Skeletal muscle cell (primary cell): ENCODE results near the gene ZNF672.

Source experiments
- DNase-seq: peaks from one replicate; pipeline ENCODE4 v3.0.0-alpha.2; 2010; ENCODE audit warnings: low read depth
- H3K4me3 ChIP-seq: 2 replicates; pipeline ENCODE4 v1.5.1; 2011; ENCODE audit warnings: low read depth, mild to moderate bottlenecking, control low read depth, low read length, moderate library complexity

The ZNF672 gene

DNA sequence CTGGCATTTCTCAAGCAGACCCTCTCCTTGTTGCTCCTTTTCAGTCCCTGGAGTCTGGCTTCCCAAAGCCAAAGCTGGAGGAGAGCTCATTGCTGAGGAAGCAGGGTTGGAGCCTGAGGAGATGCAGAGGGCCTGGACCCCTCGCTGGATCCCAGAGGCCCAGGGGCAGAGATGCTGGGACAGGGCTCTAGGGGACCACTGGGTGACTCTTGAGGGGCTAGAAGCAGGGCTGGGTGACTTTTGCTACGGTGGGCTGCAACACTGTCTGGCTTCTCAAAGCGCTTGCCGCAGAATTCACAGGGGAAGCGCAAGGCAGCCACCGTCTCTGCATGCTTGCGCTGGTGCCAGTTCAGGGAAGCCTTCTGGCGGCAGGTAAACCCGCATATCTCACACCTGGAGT is 12.1 kb downstream of the ZNF672 start:
- no peak for DNase-seq
- no peak overlapping the region for H3K4me3 ChIP-seq

DNA sequence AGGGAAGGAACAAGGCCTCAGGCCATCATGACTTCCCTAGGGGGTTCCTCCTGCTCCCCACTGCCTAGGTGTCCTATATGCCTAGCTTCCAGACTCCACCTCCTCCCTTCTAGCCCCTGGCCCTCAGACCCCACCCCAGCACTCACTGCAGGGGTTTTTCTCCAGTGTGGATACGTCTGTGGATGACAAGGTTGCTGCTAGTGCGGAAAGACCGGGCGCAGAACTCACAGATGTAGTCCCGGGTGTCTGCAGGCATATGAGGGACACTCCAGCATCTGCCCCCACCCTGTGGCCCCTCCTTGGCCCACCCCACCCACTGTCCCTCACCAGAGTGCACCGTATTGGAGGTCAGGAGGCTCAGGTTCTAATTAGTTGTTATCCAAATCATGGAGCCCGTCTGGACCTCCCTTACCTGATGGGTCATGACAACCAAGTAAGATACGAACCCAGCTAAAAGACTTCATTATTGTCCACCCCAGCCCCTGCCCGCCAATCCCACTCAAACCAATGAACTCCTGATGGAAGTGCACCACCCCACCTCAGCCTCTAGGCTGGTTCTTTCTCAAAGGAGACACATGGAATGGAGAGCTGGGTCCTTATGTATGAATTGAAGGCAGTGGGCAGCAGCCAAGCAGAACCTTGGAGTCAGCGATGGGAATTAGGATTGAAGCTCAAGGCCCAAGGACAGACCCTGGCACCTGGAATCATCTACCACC is 12.7 kb downstream of the ZNF672 start:
- no peak for DNase-seq
- no peak overlapping the region for H3K4me3 ChIP-seq

DNA sequence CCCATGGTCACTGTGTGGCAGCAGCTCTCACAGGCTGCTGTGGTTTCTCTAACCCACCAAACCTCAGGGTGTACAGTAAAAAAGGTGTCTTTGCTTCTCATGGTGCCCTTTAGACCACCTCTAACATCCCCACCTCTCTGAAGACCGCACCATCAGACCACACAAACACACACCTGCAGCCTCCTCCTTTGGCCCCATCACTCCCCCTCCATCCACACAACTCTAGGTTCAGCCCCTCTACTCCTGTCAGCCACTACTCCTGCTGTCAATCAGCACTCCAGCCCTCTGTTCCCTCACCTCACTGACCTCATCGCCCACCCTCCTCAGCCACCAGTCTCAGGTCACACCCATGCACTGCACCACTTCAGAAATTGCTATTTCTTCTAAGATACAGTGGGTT is 13.4 kb downstream of the ZNF672 start:
- no peak for DNase-seq
- H3K4me3 ChIP-seq, result no peak overlapping the region

DNA sequence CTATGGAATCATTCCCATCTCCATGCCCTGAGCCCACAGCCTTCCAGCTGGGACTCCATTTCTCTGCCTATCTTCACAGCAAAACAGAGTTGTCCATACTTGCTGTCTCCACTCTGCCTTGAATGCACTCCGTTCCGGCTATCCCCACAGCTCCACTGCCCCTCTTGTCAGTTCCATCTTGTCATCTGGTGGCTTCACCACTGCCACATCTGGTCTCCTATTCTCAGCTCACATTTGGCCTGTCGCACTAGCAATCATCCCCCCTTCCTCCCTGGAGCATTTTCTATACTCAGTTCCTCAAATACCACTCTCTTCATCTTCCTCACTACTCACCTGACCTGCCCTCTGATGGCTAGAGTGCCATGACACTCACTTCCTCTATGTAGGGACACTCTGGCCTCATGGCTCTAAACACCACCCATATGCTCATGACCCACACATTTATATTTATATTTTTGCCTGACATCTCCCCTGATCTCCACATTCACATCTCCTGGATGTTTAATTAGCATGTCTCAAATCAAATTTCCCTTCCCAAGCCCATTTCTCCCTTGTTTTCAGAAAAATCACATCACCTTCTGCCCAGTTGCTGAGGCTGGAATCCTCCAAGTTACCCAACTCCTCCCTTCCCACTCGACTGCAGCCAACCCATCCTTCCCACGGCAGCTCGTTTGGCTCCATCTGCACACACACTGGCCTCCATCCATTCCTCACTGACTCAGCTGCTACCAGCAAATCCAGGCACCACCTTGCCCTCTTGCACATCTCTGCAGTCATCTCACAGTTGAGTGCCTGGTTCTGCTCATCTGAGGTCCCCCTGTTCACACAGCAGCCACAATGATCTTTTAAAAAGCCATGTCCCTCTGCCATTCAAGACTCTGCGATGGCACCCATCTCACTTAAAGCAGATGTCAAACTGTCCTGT is 14.7 kb downstream of the ZNF672 start:
- no peak overlapping the region for H3K4me3 ChIP-seq
- DNase-seq, result peak; percentile 30

DNA sequence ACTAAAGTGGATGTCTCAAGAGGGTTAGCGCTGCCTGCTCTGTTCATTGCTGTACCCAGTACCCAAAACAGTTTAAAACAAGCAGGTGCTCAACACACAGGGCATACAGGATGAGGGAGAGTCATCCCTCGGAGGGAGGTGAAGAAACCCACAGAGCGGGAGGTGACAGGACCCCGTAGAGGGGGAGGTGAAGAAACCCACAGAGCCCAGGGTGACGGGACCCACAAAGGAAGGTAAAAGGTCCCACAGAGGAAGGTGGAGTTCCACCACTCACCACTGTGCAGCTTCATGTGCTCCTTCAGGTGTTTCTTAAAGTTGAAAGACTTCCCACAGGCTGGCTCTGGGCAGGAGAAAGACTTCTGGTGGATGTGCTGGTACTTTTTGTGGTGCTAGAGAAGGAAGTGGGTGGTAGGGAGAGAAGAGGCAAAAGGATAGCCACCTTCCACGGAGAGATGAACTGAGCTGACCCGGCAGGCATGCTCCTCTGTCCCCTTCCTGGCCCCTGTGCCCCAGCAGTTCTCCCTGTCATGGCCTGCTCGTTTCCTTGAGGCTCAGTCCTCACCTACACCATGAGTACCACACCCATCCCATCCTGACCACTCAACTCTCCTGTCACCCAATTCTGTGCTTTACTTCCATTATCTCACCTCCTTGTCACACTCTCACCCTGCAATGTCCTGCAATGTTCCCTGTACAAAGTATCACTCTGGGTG is 15.8 kb downstream of the ZNF672 start:
- no peak for DNase-seq
- no peak overlapping the region for H3K4me3 ChIP-seq

DNA sequence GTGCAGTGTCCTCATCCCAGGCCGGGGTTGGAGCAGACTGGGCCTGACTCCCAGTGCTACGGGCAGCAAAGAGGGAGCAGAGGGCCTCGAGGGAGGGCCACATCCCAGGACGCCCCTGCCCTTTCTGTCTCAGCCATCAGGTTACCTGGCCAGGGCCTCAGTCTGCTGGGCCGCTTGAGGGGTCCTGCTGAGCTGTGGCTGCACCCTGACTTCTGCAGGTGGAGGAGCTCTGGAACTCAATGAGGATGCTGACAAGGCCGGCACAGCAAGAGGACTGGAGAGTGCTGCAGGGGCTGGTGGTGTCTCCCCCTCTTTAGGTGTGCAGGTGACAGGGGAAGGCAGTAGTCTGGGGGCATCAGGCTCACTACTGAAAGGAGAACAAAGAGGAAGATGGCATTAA is 17.6 kb downstream of the ZNF672 start:
- no peak for DNase-seq
- H3K4me3 ChIP-seq, result no peak overlapping the region

DNA sequence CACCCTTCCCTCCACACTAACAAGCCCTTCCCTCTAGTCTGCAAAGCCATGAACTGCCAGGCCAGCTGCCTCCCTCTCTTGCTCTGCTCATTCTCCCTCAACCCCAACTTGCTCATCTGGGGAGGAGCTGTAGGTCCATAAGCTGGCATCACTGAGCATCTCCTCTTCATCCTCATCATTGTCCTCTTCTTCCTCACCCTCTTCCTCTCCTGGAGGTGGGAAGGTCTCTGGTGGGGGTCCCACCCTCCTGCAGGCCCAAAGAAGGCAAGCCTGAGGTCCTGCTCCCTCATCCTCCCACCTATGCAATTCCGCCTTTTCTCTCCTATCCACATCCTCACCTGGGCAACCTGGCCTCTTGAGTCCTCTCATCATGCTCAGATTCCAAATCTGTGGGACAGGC is 18.2 kb downstream of the ZNF672 start:
- no peak overlapping the region for H3K4me3 ChIP-seq
- no peak for DNase-seq

DNA sequence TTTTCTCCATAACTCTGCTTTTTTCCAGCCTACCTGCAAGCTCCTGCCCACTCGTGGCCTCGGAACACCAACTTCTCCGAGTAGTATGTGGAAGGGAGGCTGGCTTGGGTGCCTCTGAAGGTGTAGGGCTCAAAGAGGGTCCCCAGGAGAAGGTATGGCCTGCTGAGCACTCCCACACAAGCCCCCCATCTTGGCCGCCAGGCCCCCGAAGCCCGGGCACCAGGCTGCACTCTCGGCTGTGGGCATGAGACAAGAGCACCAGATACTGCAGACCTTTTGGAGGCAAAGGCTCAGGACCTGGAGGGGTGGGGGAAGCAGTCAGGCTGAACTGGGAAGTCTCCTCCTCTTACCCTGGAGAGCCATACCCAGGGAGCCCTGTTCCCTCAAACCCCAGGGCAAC is 19.2 kb downstream of the ZNF672 start:
- H3K4me3 ChIP-seq, result peak overlapping the region; percentile 72
- no peak for DNase-seq

DNA sequence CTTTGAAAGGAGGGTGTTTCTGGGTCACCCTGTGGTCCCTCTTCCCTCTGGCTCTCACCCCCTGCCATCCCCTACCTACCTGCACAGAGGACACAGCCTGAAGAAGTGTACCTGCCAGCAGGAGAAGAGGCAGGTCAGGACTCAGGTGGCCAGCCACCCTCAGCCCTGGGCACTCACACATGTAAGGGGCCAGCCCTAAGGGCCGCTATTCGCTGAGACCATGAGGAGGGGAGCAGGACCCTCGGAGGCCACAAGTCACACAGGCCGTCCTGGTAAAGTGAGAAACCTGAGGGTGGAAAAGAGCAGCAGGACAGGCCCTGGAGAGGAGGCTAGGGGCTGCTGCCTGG is 19.7 kb downstream of the ZNF672 start:
- DNase-seq, result no peak
- peak overlapping the region; percentile 72 for H3K4me3 ChIP-seq

DNA sequence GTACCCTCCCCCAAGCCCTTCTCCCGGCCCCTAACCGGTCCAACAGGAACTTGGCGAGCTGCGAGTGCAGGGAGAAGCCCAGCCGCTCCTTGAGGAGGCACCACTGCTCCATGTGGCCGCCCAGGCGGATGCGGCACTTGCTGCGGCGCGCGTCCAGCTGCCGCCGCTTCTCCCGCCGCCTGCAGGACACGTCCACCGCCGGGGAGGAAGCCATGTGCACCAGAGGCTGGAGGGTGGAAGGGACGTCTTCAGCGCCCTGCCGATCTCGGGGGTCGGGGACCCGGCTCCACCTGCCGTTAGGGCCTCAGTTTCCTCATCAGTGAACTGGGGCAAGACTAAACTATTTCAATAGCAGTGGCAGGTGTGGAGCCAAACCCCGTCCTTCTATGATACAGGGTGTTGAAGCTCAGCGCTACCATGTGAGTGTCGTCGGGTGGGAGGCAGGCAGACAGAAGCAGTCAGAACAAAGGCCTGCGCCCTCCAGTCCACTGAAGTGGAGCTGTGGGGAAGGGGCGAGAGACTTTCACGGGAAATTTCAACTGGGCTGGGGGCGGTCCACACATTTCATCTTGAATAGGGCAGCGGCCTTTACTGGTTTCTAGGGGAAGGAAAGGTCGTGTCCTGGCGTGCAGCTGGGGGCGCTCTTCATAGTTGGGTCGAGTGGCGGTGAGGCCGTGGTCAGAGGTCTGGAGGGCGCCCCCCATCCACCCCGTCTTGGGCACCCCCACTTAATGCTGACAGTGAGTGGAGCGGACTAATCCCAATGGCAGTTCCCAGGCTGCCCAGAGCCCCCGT is 20.3 kb downstream of the ZNF672 start:
- DNase-seq, result peak; percentile 15

DNA sequence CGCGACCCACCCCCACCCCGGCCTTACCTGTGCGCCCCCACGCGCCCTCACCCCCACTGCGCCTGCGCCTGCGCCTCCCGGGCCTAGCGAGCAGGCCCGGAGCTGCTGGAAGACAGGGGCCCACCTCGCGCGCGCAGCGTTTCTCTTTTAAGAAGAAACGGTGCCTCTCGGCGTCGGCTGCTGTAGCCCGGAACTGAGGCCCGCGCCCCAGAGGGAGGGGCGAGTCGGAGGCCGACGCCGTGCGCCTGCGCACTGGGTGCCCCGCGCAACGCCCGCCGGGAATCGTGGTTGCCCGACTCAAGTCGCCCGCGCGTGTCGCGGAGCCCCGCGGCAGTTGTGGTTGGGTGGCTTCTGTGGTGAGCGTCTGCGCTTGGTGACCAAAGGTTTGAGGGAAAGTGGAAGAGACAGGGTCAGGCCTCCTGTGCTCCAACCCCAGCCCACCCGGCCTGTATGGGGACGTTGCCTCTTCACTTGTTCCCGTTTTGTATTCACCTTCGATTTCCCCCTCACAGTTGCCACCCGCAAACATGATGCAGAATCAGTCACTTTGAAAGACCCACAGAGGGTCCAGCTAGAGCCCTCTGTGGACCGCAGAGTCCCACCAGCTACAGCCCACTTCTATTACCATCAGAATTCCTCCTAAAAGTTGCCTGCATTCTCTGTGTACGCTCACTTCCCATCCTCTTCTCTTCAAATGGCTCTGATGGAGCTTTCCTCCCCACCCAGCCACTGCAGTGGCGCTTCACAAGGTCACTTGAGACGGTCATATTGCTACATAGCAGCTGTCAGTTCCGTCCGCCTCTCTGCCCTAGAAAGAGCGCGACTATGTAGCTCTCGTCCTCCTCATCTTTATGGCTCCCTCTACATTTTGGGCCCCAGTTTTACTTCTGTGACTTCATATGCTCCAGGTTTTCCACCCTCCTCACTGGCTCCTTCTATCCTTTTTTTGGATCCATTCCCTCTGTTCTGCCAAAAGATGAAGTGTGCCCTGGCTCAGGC is 21.2 kb downstream of the ZNF672 start, which contains the start of gene ZNF692:
Gene ZNF692, minus strand, starts transcription at position 195 of the 999 bp plus-strand sequence. CDS start 776 bp downstream, outside the sequence.
- peak within 1 kb of the TSS; percentile 72 for H3K4me3 ChIP-seq
- DNase-seq, result peak; percentile 86

More for the DNA sequence above, 20.3 kb downstream of the ZNF672 start:
- peak overlapping the region; percentile 72 for H3K4me3 ChIP-seq

DNA sequence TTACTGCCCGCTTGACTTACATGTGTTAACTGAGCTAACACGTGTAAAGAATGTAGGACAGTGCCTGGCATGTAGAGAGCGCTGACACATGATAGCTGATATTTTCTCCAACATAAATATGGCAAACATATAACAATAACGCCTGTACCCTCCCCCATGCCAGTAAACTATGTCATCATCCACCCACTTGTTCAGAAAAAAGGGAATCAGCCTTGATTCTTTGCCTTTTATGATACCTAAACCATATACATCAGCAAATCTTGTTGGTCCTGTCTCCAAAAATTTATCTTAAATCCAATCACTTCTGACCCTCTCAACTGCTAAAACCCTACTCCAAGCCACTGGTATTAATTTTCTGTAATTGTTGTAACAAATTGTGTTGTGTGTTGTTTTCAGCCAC is 22.0 kb downstream of the ZNF672 start:
- DNase-seq, result no peak
- no peak overlapping the region for H3K4me3 ChIP-seq

DNA sequence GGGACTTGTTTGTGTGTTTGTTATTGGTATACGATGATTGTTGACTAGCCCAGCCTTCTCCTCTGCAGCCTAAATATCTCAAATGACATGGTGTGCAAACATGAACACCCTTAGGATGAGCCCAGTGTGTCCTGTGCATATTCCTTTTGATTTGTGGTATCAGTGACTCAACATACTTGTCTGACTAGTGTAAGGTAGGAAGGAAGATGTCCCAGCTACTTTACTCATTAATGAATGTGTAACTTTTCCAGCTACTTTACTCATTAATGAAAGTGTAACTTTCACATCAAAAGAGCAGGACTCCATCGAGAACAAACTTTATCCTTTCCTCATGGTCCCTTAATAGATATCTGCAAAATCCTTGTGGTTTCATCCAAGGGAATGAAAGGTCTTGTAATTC is 23.6 kb downstream of the ZNF672 start:
- no peak overlapping the region for H3K4me3 ChIP-seq
- DNase-seq, result no peak

DNA sequence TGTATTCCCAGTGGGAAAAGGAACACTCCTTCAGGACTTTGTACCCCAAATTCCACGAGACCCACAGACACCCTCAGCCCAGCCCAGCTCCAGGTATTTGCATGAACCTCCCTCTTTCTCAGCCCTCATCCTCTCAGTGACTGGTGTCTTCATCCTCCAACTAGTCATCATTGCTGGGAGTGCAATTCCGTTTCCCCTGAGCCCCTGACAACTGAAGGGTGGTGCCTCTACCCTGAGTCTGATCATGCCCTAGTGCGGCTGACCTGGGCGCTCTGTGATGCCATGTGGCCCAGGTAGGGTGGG is 24.6 kb downstream of the ZNF672 start:
- no peak for DNase-seq
- peak overlapping the region; percentile 60 for H3K4me3 ChIP-seq

DNA sequence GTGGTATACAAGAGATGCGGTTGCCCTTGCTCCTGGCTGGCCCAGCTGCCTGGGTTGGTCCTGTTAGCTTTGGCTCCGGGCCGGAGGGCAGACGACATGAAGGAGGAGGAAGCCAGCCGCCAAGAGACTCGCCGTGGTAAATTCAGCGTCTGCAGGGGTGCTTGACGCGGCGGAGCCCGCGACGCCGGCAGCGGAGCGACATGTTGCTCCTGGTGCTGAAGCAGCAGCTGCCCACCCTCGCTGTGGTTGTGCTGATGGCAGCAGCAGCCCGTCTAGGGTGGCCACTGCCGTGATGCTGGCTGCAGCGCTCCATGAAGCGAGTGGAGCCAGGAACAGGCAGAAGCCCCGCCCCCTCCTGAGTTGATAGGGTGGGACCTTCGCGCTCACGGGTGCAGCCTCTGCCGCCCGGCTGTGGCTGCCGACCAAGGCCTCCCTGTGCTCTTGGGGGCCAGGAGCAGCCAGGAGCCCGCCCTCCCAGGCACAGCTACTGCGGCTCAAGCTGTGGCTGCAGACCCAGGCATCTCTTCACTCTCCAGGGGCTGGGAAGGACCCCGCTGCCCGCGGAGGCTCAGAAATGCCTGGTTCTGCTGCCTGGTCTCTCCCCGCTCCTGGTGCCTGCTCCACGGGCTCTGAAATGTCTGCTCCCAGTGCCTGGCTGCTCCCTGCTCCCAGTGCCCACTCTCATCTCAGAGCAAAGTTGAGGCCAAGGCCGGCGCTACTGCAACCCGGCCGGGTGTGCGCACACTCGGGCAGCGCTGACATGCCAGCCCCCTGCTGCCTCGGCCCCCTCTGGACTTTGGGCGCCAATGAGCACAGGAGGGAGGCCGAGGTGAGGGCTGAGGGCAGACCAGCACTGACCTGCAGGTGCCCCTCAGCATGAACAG is 25.2 kb downstream of the ZNF672 start:
- peak overlapping the region; percentile 60 for H3K4me3 ChIP-seq
- DNase-seq, result peak; percentile 47

DNA sequence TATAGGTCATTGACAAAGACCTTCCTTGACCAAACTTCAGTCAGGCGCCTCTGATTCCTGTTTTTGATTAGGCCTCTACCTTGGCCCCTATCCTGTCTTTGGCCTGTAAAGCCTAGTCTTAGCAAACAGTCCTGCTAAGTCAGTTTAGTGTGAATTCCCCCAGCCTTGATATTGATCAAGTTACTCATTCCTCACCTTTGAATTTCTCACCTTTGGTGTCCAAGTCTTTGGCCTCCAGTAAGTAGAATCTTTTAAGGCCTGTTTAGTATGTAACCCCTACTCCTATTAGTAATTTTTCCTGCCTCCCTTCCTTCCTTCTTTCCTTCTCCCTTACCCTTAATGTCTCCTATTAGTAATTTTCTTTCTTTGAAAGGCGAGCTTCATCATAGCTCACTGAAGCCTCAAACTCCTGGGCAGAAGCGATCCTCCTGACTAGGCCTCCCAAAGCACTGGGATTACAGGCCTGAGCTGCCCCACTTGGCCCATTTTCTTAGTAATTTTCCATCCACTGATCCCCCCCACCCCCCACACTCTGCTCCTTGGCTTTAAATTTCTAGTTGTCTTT is 33.9 kb downstream of the ZNF672 start:
- peak overlapping the region; percentile 88 for H3K4me3 ChIP-seq
- no peak for DNase-seq

DNA sequence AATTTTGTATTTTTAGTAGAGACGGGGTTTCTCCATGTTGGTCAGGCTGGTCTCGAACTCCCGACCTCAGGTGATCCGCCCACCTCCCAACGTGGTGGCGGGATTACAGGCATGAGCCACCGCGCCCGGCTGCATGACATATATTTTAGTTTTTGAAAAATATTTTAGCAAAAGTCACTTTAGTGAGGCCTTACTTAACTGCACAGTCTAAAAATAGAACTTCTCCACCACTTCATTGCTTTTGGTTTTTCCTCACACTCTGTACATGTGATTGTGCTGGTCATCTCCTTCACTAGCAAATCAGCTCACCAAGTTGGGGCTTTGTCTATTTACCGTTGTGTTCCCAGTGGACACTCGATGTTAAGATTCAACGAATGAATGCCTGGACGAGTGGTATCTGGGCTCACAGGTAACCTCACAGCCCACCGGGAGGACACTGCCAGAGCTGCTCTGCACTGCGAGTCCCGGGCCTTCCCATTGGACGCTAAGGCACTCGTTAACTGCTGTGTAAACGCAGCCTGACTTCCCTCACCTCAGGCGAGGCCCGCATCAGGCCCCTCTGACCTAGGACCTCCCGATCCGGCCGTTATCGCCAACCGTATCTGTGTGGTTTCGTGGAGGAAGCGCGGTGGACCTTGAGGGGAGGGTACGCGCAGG is 34.9 kb downstream of the ZNF672 start:
- peak; percentile 19 for DNase-seq
- peak overlapping the region; percentile 88 for H3K4me3 ChIP-seq
